Skin epidermis (tissue), 12 donors: ENCODE data around the gene AFF4.

ENCODE experiments used
- H3K27ac ChIP-seq, 21 experiments: fragments of 200-600 bp; sonication (generic) in 11 of 21; one replicate each; pipeline ENCODE4 v1.5.0; 2020; ENCODE audit warnings: mild to moderate bottlenecking in 3 of 21, inconsistent platforms in 2 of 21, moderate library complexity in 2 of 21
- H3K4me3 ChIP-seq, 7 experiments: fragments of 200-600 bp; sonication (generic) in 2 of 7; one replicate each; pipeline ENCODE4 v1.5.0; 2020; ENCODE audit warnings: inconsistent platforms in 2 of 7, mild to moderate bottlenecking in 2 of 7, moderate library complexity in 1 of 7

The AFF4 gene

DNA sequence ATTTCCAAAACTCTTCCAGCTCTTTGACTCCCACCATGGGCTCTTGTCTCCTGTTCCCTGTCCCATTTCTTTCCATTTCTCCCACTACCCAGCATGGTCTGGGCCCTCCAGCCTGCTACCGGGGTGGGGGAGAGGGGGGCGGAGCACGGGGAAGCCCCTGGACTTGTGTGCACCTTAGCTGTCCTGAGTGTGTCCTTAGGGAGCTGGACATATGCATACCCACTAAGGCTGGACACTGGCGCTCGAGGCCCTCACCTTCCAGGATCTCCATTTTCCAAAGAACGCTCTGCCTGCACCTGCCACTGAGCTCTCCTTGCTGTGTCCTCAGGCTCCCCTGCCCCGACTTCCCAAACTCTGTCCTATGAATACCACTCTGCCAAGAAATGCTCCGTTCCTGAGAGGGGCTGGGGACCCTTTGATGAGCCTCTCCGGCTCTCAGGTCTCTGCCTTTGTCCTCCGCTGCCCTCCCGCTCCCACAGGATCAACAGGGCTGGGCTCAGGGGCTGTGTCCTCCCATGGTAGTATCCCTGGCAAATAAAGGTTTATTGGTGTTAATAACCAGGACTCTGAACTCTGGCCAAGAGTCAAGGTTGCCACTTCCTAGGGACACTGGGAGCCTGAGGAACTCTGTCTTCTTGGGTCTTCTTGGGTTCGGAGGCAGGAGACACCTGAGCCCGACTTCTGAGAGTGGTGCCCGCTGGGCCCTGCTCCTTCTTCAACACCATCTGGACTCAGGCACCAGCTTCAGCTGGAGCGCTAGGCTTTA lies 132.2 kb downstream of the AFF4 start:
- H3K4me3 ChIP-seq, result peak overlapping the region in 5 of 7 experiments; percentile 54 to 65 (median 57)
- H3K27ac ChIP-seq, result peak overlapping the region in 8 of 21 experiments; percentile 15 to 81 (median 76)

DNA sequence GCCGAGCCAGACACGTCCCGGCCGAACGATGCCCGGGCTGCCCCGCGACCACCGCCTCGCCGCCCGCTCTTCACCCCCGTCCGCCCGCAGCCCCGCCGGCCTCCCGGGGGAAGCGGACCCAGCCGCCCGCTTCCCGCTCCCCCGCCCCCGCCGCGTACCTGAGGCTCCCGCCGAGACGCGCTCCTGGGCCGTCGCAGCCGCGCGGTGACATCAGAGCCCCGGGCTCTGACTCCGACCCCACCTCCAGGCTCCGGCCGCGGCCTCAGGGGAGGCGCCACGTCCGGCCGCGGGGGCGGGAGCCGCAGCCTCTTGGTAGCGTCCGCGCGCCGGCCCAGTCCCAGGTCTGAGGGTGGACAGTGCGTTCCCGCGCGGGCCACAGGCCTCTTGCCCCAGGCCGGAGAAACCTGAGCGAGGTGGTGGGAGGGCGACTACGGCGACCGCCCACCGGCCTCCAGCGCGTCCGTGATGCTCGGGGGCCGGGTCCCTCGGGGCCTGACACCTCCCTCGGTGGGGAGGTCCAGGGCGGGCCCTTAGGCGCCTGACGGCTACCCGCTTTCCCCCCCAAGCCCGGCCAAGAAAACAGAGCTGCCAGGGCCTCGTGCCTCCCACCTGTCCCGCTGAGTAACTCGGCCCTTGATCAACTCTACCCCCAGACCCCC lies 132.9 kb downstream of the AFF4 start, which contains the start of gene SHROOM1:
Gene SHROOM1 (minus strand): TSS at position 212 of the 659 bp plus-strand sequence. CDS start 4,507 bp downstream, outside the sequence.
- H3K27ac ChIP-seq, result peak within 1 kb of the TSS; percentile 4 to 81 (median 64)

DNA sequence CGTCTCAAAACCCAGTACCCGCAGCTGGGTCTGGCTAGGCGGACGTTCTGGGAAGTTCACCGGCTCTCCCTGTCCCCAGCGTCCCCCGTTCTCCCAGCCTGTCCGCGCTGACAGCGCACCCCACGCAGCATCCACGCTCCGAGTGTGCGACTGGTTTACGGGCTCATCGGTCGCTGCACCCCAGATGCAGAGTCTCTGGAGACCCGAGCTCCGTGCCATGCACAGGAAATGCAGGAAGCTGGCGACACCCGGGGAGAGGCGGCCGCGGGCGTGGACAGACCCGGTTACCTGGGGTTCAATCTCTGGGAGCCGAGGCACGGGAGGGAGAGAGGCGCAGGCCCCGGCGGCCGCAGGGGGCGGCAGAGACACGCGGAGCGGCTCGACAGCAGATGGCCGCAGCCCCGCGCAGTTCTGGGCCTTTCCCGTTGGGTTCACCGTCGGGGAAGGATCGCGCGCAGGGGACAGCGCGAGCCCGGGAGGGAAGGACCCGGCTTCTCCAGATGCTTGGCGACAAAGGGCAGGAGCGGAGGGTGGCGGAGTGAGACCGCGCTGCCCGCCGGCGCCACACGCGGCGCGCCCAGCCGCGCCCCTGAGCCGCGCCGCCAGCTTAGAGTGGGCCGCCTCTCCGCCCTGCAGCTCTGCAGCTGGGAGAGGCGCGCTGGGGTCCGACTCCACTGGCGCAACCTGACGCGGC lies 133.5 kb downstream of the AFF4 start:
- Histone ChIP-seq H3K27ac (peak overlapping the region; percentile 4 to 81 (median 64)), H3K4me3 (peak overlapping the region; percentile 42 to 65 (median 57))

More for the DNA sequence above, 132.9 kb downstream of the AFF4 start, which contains the start of gene SHROOM1:
- H3K4me3 ChIP-seq, result peak within 1 kb of the TSS; percentile 42 to 65 (median 57)

DNA sequence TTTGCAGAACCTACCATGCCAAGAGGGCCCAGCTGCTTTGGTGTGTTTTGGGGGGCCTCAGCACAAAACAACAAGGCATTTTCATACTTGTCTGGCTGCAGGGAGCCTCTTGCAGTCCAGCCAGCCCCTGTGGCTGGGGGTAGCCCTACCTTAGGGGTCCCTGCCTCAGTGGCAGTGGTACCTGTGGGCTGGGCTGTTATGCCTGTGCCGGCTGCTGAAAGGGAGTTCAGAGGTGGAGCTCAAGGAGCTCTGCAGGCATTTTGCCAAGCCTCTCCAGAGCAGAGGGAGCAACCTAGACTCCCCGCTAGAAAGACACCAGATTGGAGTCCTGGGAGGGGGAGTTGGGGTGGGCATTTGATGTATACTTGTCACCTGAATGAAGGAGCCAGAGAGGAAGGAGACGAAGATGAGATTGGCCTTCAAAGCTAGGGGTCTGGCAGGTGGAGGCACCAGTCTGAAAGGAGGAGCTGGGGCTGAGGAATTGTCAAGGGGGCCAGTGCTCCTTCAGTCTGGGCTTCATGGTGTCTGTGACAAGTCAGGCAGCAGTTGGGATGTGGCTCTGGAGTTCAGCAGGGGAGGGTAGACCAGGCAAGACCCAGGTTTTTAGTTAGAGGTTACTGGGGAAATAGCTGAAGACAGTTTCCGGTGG lies 134.5 kb downstream of the AFF4 start:
- H3K4me3 ChIP-seq, result peak overlapping the region in 2 of 7 experiments; percentile 54 to 65
- no peak overlapping the region for H3K27ac ChIP-seq

- H3K4me3 ChIP-seq, result no peak overlapping the region
- H3K27ac ChIP-seq, result no peak overlapping the region
Measured at GRCh38 chr5:132827943-132828673, 135.3 kb downstream of the AFF4 start.

GRCh38 chr5:132826424-132827082 lies 136.9 kb downstream of the AFF4 start:
- Histone ChIP-seq H3K27ac (no peak overlapping the region), H3K4me3 (no peak overlapping the region)

DNA sequence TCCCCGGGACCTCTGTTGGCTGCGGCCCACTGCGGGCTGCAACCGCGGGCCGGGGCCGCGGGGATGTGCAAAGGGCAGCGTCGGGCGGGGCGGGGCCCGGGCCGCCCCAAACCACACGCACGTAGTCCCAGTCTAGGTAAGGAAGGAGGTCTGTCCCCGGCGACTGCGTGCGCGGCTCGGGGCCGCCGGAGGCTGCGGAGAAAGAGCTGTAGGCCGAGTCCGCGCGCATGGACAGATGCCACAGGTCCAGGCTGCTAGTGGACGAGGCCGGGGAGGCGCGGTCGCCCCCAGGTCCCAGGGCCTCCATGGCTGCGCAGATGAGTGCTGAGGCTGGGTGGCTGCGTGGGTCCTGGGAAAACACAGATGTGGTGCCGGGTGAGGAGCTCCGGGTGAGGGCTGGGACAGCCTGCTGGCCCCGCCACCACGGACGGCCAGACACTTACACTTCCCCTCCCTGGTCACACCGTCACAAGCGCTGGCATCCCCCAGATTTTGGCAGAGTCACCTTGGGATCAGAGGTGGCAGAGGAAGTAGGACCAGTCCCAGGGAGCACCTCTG lies 137.5 kb downstream of the AFF4 start:
- peak overlapping the region in 1 of 21 experiments; percentile 34 for H3K27ac ChIP-seq
- peak overlapping the region in 5 of 7 experiments; percentile 19 to 33 (median 27) for H3K4me3 ChIP-seq
